ENCODE data around the gene PYCR2.

Gene PYCR2

GRCh38 chr1:225917536-225917935, 6.5 kb downstream of the PYCR2 start:
- DNase-seq: no peak

GRCh38 chr1:225917101-225917500, 6.9 kb downstream of the PYCR2 start:
- DNase-seq: no peak

GRCh38 chr1:225915538-225915991, 8.5 kb downstream of the PYCR2 start:
- no peak for DNase-seq

- no peak for DNase-seq
Observed at GRCh38 chr1:225914947-225915346, 9.1 kb downstream of the PYCR2 start.

- DNase-seq: no peak
Observed at GRCh38 chr1:225914391-225914790, 9.7 kb downstream of the PYCR2 start.

- DNase-seq: no peak
Observed at GRCh38 chr1:225911191-225912130, 12.6 kb downstream of the PYCR2 start.

GRCh38 chr1:225909477-225909876, 14.6 kb downstream of the PYCR2 start:
- no peak for DNase-seq

- DNase-seq: no peak
Observed at GRCh38 chr1:225908773-225909172, 15.3 kb downstream of the PYCR2 start.

GRCh38 chr1:225908013-225908640, 15.9 kb downstream of the PYCR2 start:
- DNase-seq: no peak

GRCh38 chr1:225907341-225907740, 16.7 kb downstream of the PYCR2 start:
- no peak for DNase-seq

- no peak for DNase-seq
Observed at GRCh38 chr1:225906467-225906866, 17.6 kb downstream of the PYCR2 start.

- DNase-seq: no peak
Observed at GRCh38 chr1:225903623-225904022, 20.4 kb downstream of the PYCR2 start.

- DNase-seq: no peak
Observed at GRCh38 chr1:225899044-225899925, 24.8 kb downstream of the PYCR2 start.

GRCh38 chr1:225897595-225898514, 26.2 kb downstream of the PYCR2 start:
- no peak for DNase-seq

- DNase-seq: no peak
Observed at GRCh38 chr1:225896937-225897549, 27.0 kb downstream of the PYCR2 start.

- no peak for DNase-seq
Observed at GRCh38 chr1:225896494-225896893, 27.6 kb downstream of the PYCR2 start.

GRCh38 chr1:225892307-225892706, 31.7 kb downstream of the PYCR2 start:
- no peak for DNase-seq

GRCh38 chr1:225891229-225891972, 32.6 kb downstream of the PYCR2 start:
- no peak for DNase-seq

- DNase-seq: no peak
Observed at GRCh38 chr1:225890346-225891228, 33.5 kb downstream of the PYCR2 start.

- no peak for DNase-seq
Observed at GRCh38 chr1:225889743-225890142, 34.3 kb downstream of the PYCR2 start.

Measured in MV-4-11 (cell line).